Measurements from ENCODE around the gene CBLB.

Gene CBLB

GRCh38 chr3:105801397-105801796 is 67.4 kb downstream of the CBLB start:
- no peaks in the 10 kb centered on the region for H3K9me3 ChIP-seq (ENCODE audit: control insufficient read depth, insufficient read depth, low read depth, low read length)
- no peaks in the 10 kb centered on the region for H3K36me3 ChIP-seq (ENCODE audit: control insufficient read depth in 2 of 2, insufficient read depth in 1 of 2, low read length in 2 of 2)
- no peaks in the 10 kb centered on the region for H3K4me1 ChIP-seq (ENCODE audit: control insufficient read depth, insufficient read depth, low read length)
- TF ChIP-seq ZNF529 (tag by site-specific recombination; IDR thresholded peaks at IDR 0.05; ENCODE audit: insufficient replicate concordance) (no peak), ZXDB (tag by site-specific recombination; IDR thresholded peaks at IDR 0.05) (no peak), ZNF501 (tag by site-specific recombination; IDR thresholded peaks at IDR 0.05) (no peak), YY2 (tag by site-specific recombination; IDR thresholded peaks at IDR 0.05) (no peak), ZNF596 (tag by site-specific recombination; IDR thresholded peaks at IDR 0.05) (no peak), ZNF747 (tag by site-specific recombination; IDR thresholded peaks at IDR 0.05) (no peak), ZNF830 (tag by site-specific recombination; IDR thresholded peaks at IDR 0.05; ENCODE audit: low read depth) (no peak), FEZF1 (tag by site-specific recombination; IDR thresholded peaks at IDR 0.05) (no peak), ZBTB44 (tag by site-specific recombination; IDR thresholded peaks at IDR 0.05) (no peak), HOXD13 (CRISPR knock-in tag; IDR thresholded peaks at IDR 0.05; ENCODE audit: borderline replicate concordance) (no peak)
- TF ChIP-seq, protein P1, sequence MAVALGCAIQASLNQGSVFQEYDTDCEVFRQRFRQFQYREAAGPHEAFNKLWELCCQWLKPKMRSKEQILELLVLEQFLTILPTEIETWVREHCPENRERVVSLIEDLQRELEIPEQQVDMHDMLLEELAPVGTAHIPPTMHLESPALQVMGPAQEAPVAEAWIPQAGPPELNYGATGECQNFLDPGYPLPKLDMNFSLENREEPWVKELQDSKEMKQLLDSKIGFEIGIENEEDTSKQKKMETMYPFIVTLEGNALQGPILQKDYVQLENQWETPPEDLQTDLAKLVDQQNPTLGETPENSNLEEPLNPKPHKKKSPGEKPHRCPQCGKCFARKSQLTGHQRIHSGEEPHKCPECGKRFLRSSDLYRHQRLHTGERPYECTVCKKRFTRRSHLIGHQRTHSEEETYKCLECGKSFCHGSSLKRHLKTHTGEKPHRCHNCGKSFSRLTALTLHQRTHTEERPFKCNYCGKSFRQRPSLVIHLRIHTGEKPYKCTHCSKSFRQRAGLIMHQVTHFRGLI (tag by site-specific recombination; IDR thresholded peaks at IDR 0.05) = no peak
- TF ChIP-seq, protein P2, sequence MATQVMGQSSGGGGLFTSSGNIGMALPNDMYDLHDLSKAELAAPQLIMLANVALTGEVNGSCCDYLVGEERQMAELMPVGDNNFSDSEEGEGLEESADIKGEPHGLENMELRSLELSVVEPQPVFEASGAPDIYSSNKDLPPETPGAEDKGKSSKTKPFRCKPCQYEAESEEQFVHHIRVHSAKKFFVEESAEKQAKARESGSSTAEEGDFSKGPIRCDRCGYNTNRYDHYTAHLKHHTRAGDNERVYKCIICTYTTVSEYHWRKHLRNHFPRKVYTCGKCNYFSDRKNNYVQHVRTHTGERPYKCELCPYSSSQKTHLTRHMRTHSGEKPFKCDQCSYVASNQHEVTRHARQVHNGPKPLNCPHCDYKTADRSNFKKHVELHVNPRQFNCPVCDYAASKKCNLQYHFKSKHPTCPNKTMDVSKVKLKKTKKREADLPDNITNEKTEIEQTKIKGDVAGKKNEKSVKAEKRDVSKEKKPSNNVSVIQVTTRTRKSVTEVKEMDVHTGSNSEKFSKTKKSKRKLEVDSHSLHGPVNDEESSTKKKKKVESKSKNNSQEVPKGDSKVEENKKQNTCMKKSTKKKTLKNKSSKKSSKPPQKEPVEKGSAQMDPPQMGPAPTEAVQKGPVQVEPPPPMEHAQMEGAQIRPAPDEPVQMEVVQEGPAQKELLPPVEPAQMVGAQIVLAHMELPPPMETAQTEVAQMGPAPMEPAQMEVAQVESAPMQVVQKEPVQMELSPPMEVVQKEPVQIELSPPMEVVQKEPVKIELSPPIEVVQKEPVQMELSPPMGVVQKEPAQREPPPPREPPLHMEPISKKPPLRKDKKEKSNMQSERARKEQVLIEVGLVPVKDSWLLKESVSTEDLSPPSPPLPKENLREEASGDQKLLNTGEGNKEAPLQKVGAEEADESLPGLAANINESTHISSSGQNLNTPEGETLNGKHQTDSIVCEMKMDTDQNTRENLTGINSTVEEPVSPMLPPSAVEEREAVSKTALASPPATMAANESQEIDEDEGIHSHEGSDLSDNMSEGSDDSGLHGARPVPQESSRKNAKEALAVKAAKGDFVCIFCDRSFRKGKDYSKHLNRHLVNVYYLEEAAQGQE (tag by site-specific recombination; IDR thresholded peaks at IDR 0.05) = no peak
- H3K4me3 ChIP-seq (ENCODE audit: low read depth, low read length) = no peak overlapping the region
- H3K27ac ChIP-seq (ENCODE audit: extremely low read depth, low read depth, low read length) = no peak overlapping the region
- ChIA-PET POLR2A (no interaction called here), CTCF (no interaction called here)

DNA sequence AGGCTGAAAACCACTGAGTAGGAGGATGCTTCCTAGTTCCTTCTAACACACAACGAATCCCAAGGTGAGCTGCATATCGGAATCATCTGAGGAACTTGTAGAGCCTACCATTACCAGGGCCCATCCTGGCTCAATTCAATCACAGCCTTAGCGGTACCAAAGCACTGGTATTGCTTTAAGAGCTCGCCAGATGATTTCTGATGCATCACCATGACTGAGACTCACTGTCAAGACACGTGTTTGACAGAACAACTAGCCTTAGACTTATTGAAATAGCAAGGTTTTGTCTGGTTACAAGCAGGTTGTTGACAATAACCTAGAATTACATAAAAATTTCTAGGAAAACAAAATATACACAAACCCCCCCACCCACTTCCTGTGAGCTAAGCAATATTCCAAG is 68.5 kb downstream of the CBLB start:
- TF ChIP-seq OVOL3 (tag by site-specific recombination; IDR thresholded peaks at IDR 0.05) (no peak), ZNF426 (tag by site-specific recombination; IDR thresholded peaks at IDR 0.05) (no peak), ZNF138 (tag by site-specific recombination; IDR thresholded peaks at IDR 0.05; ENCODE audit: borderline replicate concordance) (no peak), ZBTB10 (tag by site-specific recombination; IDR thresholded peaks at IDR 0.05) (no peak), ZNF202 (tag by site-specific recombination; IDR thresholded peaks at IDR 0.05; ENCODE audit: borderline replicate concordance) (no peak)
- TF ChIP-seq, protein P3, sequence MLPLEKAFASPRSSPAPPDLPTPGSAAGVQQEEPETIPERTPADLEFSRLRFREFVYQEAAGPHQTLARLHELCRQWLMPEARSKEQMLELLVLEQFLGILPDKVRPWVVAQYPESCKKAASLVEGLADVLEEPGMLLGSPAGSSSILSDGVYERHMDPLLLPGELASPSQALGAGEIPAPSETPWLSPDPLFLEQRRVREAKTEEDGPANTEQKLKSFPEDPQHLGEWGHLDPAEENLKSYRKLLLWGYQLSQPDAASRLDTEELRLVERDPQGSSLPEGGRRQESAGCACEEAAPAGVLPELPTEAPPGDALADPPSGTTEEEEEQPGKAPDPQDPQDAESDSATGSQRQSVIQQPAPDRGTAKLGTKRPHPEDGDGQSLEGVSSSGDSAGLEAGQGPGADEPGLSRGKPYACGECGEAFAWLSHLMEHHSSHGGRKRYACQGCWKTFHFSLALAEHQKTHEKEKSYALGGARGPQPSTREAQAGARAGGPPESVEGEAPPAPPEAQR (tag by site-specific recombination; IDR thresholded peaks at IDR 0.05) = no peak
- no peaks in the 10 kb centered on the region for H3K4me1 ChIP-seq (ENCODE audit: control insufficient read depth, insufficient read depth, low read length)
- POLR2A ChIA-PET = no interaction called here
- H3K27ac ChIP-seq (ENCODE audit: extremely low read depth, low read depth, low read length) = no peak overlapping the region
- H3K36me3 ChIP-seq (ENCODE audit: control insufficient read depth in 2 of 2, insufficient read depth in 1 of 2, low read length in 2 of 2) = no peaks in the 10 kb centered on the region
- H3K4me3 ChIP-seq (ENCODE audit: low read depth, low read length) = no peak overlapping the region
- CTCF ChIA-PET = no interaction called here
- H3K9me3 ChIP-seq (ENCODE audit: control insufficient read depth, insufficient read depth, low read depth, low read length) = no peaks in the 10 kb centered on the region

Data from HEK293 (cell line).